WTC11 (cell line): ENCODE data around the gene TLE3. TPM values are rescaled to one million over a fixed set of nuclear protein-coding genes. Genes with fewer than 3 reads are reported as not detected.

Experiments
- ATAC-seq: fragments of 200-7000 bp; cut with Tn5 transposase; 2 replicates; pipeline ENCODE4 v1.10.0; 2021; ENCODE audit warnings: mild to moderate bottlenecking, moderate library complexity
- CTCF ChIA-PET: fragments of 300-600 bp; sonication (Branson Sonifier 250); formaldehyde crosslinking; loops from one replicate; lab custom pipeline; 2021; ENCODE audit warnings: antibody characterized with exemption; lab: Charles Lee
- POLR2A ChIA-PET: fragments of 350-600 bp; sonication (Branson Sonifier 250); formaldehyde crosslinking; loops from one replicate; lab custom pipeline; 2021; ENCODE audit warnings: antibody characterized with exemption; lab: Charles Lee
- DNase-seq: peaks from one replicate; pipeline ENCODE4 v3.0.0; 2021; ENCODE audit warnings: low spot score
- H3K27ac Mint-ChIP-seq: 2 replicates; pipeline ENCODE4 v1.8.0; 2021; ENCODE audit warnings: mixed read lengths
- H3K27me3 Mint-ChIP-seq: 2 replicates; pipeline ENCODE4 v1.8.0; 2021; ENCODE audit warnings: low read depth, mild to moderate bottlenecking, moderate library complexity, mixed read lengths
- H3K36me3 Mint-ChIP-seq: 2 replicates; pipeline ENCODE4 v1.8.0; 2021; ENCODE audit warnings: mixed read lengths
- H3K4me1 Mint-ChIP-seq: 2 replicates; pipeline ENCODE4 v1.8.0; 2022; ENCODE audit warnings: mixed read lengths
- H3K4me3 Mint-ChIP-seq: 2 replicates; pipeline ENCODE4 v1.8.0; 2021; ENCODE audit warnings: mild to moderate bottlenecking, moderate library complexity, mixed read lengths
- H3K9me3 Mint-ChIP-seq: 2 replicates; pipeline ENCODE4 v1.8.0; 2021; ENCODE audit warnings: mixed read lengths
- ATF6 ChIP-seq: sonication (generic); formaldehyde crosslinking; IDR thresholded peaks from 2 replicates; pipeline ENCODE4 v1.8.1; 2023; ENCODE audit warnings: mild to moderate bottlenecking, missing genetic modification reagents
- CDX4 ChIP-seq: fragments of 250-450 bp; sonication (Bioruptor Pico); IDR thresholded peaks from 2 replicates; pipeline ENCODE4 v1.9.0; 2021; ENCODE audit warnings: moderate library complexity, mild to moderate bottlenecking, inconsistent platforms, borderline replicate concordance
- CREM ChIP-seq: sonication (generic); formaldehyde crosslinking; IDR thresholded peaks from 2 replicates; pipeline ENCODE4 v1.8.1; 2022; ENCODE audit warnings: mild to moderate bottlenecking, missing genetic modification reagents, moderate library complexity
- EMX1 ChIP-seq: fragments of 250-450 bp; sonication (Bioruptor Pico); IDR thresholded peaks from 2 replicates; pipeline ENCODE4 v1.8.0; 2021; ENCODE audit warnings: mild to moderate bottlenecking
- ERG ChIP-seq: fragments of 250-450 bp; sonication (Bioruptor Pico); IDR thresholded peaks from 2 replicates; pipeline ENCODE4 v1.8.0; 2021; ENCODE audit warnings: mild to moderate bottlenecking
- FOXJ3 ChIP-seq: sonication (generic); formaldehyde crosslinking; IDR thresholded peaks from 2 replicates; pipeline ENCODE4 v1.9.0; 2021; ENCODE audit warnings: missing genetic modification reagents, mild to moderate bottlenecking, borderline replicate concordance
- GABPB1 ChIP-seq: sonication (generic); formaldehyde crosslinking; IDR thresholded peaks from 2 replicates; pipeline ENCODE4 v1.8.1; 2023; ENCODE audit warnings: mild to moderate bottlenecking, missing genetic modification reagents
- MAX ChIP-seq: sonication (generic); formaldehyde crosslinking; IDR thresholded peaks from 2 replicates; pipeline ENCODE4 v1.8.0; 2022; ENCODE audit warnings: mild to moderate bottlenecking, missing genetic modification reagents
- MLX ChIP-seq: sonication (generic); formaldehyde crosslinking; IDR thresholded peaks from 2 replicates; pipeline ENCODE4 v1.8.1; 2023; ENCODE audit warnings: mild to moderate bottlenecking, missing genetic modification reagents, moderate library complexity
- MYBL2 ChIP-seq: sonication (generic); formaldehyde crosslinking; IDR thresholded peaks from 2 replicates; pipeline ENCODE4 v1.8.1; 2023; ENCODE audit warnings: mild to moderate bottlenecking, moderate library complexity, missing genetic modification reagents
- NFE2L1 ChIP-seq: sonication (generic); formaldehyde crosslinking; IDR thresholded peaks from 2 replicates; pipeline ENCODE4 v1.8.1; 2023; ENCODE audit warnings: missing genetic modification reagents
- NR2C2 ChIP-seq: sonication (generic); formaldehyde crosslinking; IDR thresholded peaks from 2 replicates; pipeline ENCODE4 v1.8.0; 2022; ENCODE audit warnings: mild to moderate bottlenecking, missing genetic modification reagents
- SMAD3 ChIP-seq: sonication (generic); formaldehyde crosslinking; IDR thresholded peaks from 2 replicates; pipeline ENCODE4 v1.8.0; 2022; ENCODE audit warnings: missing genetic modification reagents, mild to moderate bottlenecking, borderline replicate concordance
- USF2 ChIP-seq: sonication (generic); formaldehyde crosslinking; IDR thresholded peaks from 2 replicates; pipeline ENCODE4 v1.8.1; 2023; ENCODE audit warnings: mild to moderate bottlenecking, missing genetic modification reagents, moderate library complexity
- ZNF232 ChIP-seq: sonication (generic); formaldehyde crosslinking; IDR thresholded peaks from 2 replicates; pipeline ENCODE4 v1.8.0; 2022; ENCODE audit warnings: mild to moderate bottlenecking, missing genetic modification reagents
- total RNA-seq: library from RNA; stranded (reverse); gene quantifications from 3 replicates; pipeline ENCODE4 v1.2.3, GENCODE V29; 2021
- TF ChIP-seq, protein P1 (sequence below): fragments of 250-450 bp; sonication (Bioruptor Pico); conservative IDR thresholded peaks from 2 replicates; pipeline ENCODE4 v1.9.0; 2021; ENCODE audit warnings: mild to moderate bottlenecking
- TF ChIP-seq, protein P2 (sequence below): sonication (generic); formaldehyde crosslinking; IDR thresholded peaks from 2 replicates; pipeline ENCODE4 v1.8.1; 2022; ENCODE audit warnings: mild to moderate bottlenecking, moderate library complexity, missing genetic modification reagents
- TF ChIP-seq, protein P3 (sequence below): sonication (generic); formaldehyde crosslinking; IDR thresholded peaks from 2 replicates; pipeline ENCODE4 v1.8.0; 2023; ENCODE audit warnings: mild to moderate bottlenecking, missing genetic modification reagents
- TF ChIP-seq, protein P4 (sequence below): sonication (generic); formaldehyde crosslinking; conservative IDR thresholded peaks from 2 replicates; pipeline ENCODE4 v1.8.1; 2023; ENCODE audit warnings: mild to moderate bottlenecking, low read depth, missing genetic modification reagents, moderate library complexity

TLE3 gene
- total RNA-seq, 1 experiment from 2014 or later, result 78.7 TPM

DNA sequence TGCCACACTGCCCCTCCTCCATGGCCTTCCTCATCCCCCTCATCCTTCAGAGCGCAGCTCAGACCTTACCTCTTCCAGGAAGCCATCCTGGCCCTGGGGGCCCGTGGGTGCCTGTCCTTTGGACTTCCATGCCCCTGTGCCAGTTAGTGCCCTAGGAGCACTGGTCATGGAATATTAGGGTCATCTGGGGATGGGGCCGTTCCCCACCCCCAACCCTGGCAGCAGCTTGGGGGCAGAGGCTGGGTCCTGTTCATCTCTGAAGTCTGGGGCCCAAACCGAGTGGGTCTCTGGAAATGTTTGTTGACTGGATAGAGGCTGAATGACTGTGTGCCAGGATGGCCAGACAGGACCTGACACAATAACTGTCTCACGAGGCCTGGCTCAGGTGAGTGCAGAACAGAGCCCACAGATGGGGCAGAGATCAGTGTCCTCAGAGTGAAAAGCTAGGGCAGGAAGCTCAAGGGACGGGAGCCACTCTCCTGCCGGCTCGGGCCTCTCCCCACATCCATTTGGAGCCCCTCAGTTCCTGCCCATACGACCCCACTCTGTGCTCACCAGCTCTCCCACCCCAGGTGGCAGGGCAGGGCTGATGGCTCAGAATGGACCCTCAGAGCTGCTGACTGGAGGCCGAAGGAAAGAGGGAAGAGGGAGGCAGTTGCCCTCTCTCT, 62.5 kb downstream of the TLE3 start:
- Mint-ChIP-seq H3K4me1 (peaks cover 15% of the 10 kb centered on the region), H3K4me3 (no peak overlapping the region), H3K27ac (no peak overlapping the region), H3K36me3 (no peaks in the 10 kb centered on the region)
- no peak for ATAC-seq
- CTCF ChIA-PET, result interaction anchor here (1.4 kb wide), 1 partner anchor 52 kb away, joined by 4 read pairs; no protein-coding TSS in a partner anchor
- TF ChIP-seq NR2C2 (CRISPR knock-in tag) (no peak), MLX (no peak), MYBL2 (CRISPR knock-in tag) (no peak)
- TF ChIP-seq, protein P1, sequence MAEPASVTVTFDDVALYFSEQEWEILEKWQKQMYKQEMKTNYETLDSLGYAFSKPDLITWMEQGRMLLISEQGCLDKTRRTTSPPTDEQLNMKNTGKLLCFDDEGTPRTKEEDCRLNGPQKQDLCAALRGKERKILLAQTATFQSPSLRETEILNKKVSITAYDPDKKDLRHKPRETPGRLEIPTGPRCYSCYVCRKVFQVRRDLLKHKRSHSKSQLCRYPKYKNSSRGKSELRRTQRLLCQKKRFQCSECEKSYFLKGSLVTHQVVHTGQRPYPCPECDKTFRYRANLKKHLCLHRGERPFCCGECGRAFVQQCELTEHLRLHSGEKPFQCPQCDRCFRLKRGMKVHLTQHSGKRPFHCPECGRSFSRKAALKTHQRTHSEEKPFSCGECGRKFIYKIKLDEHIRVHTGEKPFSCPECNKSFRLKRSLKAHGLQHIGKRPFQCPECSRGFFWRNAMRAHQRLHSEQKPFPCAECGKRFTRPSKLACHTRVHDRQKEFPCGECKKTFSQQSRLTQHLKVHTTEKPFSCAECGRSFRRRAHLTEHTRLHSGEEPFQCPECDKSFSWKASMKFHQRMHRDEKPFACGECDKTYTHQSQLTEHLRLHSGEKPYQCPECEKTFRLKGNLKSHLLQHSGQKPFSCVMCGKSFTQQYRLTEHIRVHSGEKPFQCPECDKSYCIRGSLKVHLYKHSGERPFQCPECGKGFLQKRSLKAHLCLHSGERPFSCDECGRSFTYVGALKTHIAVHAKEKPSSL (CRISPR knock-in tag), result no peak
- TF ChIP-seq, all 79 proteins: peak for 0
- no peak for DNase-seq
- Mint-ChIP-seq H3K27me3 (no peaks in the 10 kb centered on the region; the same call in 1 of the 2 replicates), H3K9me3 (no peaks in the 10 kb centered on the region)
- POLR2A ChIA-PET, result no interaction called here

GRCh38 chr15:70034596-70034995, 63.1 kb downstream of the TLE3 start:
- CTCF ChIA-PET, result interaction anchor here (1.4 kb wide), 1 partner anchor 51 kb away, joined by 4 read pairs; no protein-coding TSS in a partner anchor
- H3K27me3 Mint-ChIP-seq, result no peaks in the 10 kb centered on the region; the same call in 1 of the 2 replicates
- POLR2A ChIA-PET, result no interaction called here
- DNase-seq (no peak), ATAC-seq (no peak)
- peaks cover 15% of the 10 kb centered on the region for H3K4me1 Mint-ChIP-seq
- H3K36me3 Mint-ChIP-seq, result no peaks in the 10 kb centered on the region
- no peak overlapping the region for H3K4me3 Mint-ChIP-seq
- H3K9me3 Mint-ChIP-seq, result no peaks in the 10 kb centered on the region
- no peak overlapping the region for H3K27ac Mint-ChIP-seq
- TF ChIP-seq CDX4 (CRISPR knock-in tag) (no peak), NFE2L1 (no peak), CREM (CRISPR knock-in tag) (no peak), FOXJ3 (no peak), SMAD3 (no peak), ATF6 (no peak), GABPB1 (CRISPR knock-in tag) (no peak), USF2 (no peak), ERG (CRISPR knock-in tag) (no peak), ZNF232 (no peak), EMX1 (CRISPR knock-in tag) (no peak), MAX (CRISPR knock-in tag) (no peak)
- TF ChIP-seq, protein P2, sequence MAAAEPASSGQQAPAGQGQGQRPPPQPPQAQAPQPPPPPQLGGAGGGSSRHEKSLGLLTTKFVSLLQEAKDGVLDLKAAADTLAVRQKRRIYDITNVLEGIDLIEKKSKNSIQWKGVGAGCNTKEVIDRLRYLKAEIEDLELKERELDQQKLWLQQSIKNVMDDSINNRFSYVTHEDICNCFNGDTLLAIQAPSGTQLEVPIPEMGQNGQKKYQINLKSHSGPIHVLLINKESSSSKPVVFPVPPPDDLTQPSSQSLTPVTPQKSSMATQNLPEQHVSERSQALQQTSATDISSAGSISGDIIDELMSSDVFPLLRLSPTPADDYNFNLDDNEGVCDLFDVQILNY (CRISPR knock-in tag), result no peak
- TF ChIP-seq, protein P3, sequence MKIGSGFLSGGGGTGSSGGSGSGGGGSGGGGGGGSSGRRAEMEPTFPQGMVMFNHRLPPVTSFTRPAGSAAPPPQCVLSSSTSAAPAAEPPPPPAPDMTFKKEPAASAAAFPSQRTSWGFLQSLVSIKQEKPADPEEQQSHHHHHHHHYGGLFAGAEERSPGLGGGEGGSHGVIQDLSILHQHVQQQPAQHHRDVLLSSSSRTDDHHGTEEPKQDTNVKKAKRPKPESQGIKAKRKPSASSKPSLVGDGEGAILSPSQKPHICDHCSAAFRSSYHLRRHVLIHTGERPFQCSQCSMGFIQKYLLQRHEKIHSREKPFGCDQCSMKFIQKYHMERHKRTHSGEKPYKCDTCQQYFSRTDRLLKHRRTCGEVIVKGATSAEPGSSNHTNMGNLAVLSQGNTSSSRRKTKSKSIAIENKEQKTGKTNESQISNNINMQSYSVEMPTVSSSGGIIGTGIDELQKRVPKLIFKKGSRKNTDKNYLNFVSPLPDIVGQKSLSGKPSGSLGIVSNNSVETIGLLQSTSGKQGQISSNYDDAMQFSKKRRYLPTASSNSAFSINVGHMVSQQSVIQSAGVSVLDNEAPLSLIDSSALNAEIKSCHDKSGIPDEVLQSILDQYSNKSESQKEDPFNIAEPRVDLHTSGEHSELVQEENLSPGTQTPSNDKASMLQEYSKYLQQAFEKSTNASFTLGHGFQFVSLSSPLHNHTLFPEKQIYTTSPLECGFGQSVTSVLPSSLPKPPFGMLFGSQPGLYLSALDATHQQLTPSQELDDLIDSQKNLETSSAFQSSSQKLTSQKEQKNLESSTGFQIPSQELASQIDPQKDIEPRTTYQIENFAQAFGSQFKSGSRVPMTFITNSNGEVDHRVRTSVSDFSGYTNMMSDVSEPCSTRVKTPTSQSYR (CRISPR knock-in tag), result no peak
- TF ChIP-seq, protein P4, sequence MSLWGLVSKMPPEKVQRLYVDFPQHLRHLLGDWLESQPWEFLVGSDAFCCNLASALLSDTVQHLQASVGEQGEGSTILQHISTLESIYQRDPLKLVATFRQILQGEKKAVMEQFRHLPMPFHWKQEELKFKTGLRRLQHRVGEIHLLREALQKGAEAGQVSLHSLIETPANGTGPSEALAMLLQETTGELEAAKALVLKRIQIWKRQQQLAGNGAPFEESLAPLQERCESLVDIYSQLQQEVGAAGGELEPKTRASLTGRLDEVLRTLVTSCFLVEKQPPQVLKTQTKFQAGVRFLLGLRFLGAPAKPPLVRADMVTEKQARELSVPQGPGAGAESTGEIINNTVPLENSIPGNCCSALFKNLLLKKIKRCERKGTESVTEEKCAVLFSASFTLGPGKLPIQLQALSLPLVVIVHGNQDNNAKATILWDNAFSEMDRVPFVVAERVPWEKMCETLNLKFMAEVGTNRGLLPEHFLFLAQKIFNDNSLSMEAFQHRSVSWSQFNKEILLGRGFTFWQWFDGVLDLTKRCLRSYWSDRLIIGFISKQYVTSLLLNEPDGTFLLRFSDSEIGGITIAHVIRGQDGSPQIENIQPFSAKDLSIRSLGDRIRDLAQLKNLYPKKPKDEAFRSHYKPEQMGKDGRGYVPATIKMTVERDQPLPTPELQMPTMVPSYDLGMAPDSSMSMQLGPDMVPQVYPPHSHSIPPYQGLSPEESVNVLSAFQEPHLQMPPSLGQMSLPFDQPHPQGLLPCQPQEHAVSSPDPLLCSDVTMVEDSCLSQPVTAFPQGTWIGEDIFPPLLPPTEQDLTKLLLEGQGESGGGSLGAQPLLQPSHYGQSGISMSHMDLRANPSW, result no peak
